ENCODE data around the gene KCNK2. TPM values are rescaled to one million over a fixed set of nuclear protein-coding genes. Genes with fewer than 3 reads are reported as not detected.

The KCNK2 gene
- total and polyA plus RNA-seq, 7 experiments from 2014 or later, result not detected

DNA sequence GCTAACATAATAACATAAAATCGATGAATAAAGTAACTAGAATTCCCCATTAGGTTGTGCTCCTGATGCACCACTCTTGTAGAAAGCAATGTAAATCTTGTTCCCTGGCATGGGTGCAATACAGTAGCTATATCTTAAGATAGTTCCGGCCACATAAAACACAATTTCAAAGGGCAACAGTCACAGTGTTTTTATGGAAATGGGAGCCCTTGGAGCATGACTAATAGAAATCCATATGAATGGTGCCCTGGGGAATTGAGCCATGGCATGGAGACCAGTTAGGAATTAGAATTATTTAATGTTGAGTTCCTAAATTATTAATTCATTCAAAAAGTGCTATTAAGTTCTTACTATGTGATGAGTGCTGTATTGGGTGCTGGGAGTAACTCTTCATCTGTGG lies 118.7 kb downstream of the KCNK2 start:
- Histone ChIP-seq H3K4me1 (ENCODE audit: control insufficient read depth in 2 of 2, insufficient read depth in 2 of 2, low read length in 2 of 2) (no peaks in the 10 kb centered on the region), H3K36me3 (ENCODE audit: control insufficient read depth in 2 of 3, insufficient read depth in 3 of 3, low read length in 3 of 3) (no peaks in the 10 kb centered on the region), H3K27me3 (ENCODE audit: control insufficient read depth in 2 of 2, insufficient read depth in 2 of 2, low read length in 2 of 2) (no peaks in the 10 kb centered on the region), H3K9me3 (ENCODE audit: control insufficient read depth in 2 of 3, low read length in 3 of 3) (no peaks in the 10 kb centered on the region), H3K27ac (ENCODE audit: low read depth, low read length) (no peak overlapping the region), H3K4me3 (ENCODE audit: low read length) (no peak overlapping the region)
- no peaks in the 10 kb centered on the region for H3K36me3 Mint-ChIP-seq
- no peak overlapping the region for H3K4me3 Mint-ChIP-seq
- H3K4me1 Mint-ChIP-seq, result no peaks in the 10 kb centered on the region
- DNase-seq (no peak), ATAC-seq (no peak)
- ChIA-PET POLR2A (no interaction called here), CTCF (no interaction called here)
- intact Hi-C loops (cut with micrococcal nuclease), result no loop called here
- H3K27ac Mint-ChIP-seq, result no peak overlapping the region
- H3K27me3 Mint-ChIP-seq, result peaks cover 0 to 5% (median 0%) of the 10 kb centered on the region in 5 donors
- H3K9me3 Mint-ChIP-seq, result no peaks in the 10 kb centered on the region

DNA sequence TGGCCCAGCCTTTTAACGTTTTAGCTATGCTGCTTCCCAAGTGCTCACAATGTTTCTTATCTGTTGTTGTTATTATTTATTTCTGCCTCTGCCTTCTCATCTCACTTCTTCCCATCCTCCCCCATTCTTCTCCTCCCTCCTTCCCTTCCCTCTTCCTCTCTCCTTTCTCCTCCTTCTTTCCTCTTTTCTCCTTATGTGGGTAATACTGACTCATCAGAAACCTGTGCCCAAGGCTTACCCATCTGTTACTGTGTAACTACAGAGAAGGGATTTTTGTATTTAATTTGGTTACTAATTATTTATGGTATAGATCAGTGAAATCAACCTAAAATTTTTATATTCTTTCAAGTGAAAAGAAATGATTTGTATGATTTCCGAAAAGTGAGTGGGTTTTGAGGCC lies 120.3 kb downstream of the KCNK2 start:
- H3K4me1 Mint-ChIP-seq, result no peaks in the 10 kb centered on the region
- H3K27me3 Mint-ChIP-seq, result peaks cover 0 to 13% (median 4%) of the 10 kb centered on the region in 5 donors
- H3K27ac ChIP-seq (ENCODE audit: low read depth, low read length), result no peak overlapping the region
- DNase-seq (no peak), ATAC-seq (no peak)
- CTCF ChIA-PET, result no interaction called here
- H3K4me3 ChIP-seq (ENCODE audit: low read length), result no peak overlapping the region
- H3K9me3 ChIP-seq (ENCODE audit: control insufficient read depth in 2 of 3, low read length in 3 of 3), result no peaks in the 10 kb centered on the region
- H3K36me3 ChIP-seq (ENCODE audit: control insufficient read depth in 2 of 3, insufficient read depth in 3 of 3, low read length in 3 of 3), result no peaks in the 10 kb centered on the region
- no peaks in the 10 kb centered on the region for H3K27me3 ChIP-seq (ENCODE audit: control insufficient read depth in 2 of 2, insufficient read depth in 2 of 2, low read length in 2 of 2)
- no peak overlapping the region for H3K4me3 Mint-ChIP-seq
- no peaks in the 10 kb centered on the region for H3K4me1 ChIP-seq (ENCODE audit: control insufficient read depth in 2 of 2, insufficient read depth in 2 of 2, low read length in 2 of 2)
- H3K36me3 Mint-ChIP-seq, result no peaks in the 10 kb centered on the region
- POLR2A ChIA-PET, result no interaction called here
- no peaks in the 10 kb centered on the region for H3K9me3 Mint-ChIP-seq
- intact Hi-C loops (cut with micrococcal nuclease), result no loop called here
- H3K27ac Mint-ChIP-seq, result no peak overlapping the region

DNA sequence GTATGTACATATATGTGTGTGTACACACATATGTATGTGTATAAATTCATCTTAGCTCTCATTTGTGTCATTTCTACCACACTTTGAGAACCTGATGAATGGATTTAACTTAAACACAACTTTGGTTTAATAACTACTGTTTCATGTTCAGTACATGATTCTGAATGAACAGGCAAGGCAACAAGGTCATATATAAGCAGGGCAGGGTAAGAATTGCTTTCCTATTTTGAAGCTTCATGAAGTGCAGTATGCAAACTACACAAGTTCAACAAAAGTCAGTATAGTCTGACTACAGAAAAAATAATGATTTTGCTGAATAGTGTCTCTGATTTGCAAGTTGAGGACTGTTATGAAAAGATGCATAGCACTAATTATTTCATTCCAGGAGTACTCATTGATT lies 127.6 kb downstream of the KCNK2 start:
- ATAC-seq, result no peak
- no peaks in the 10 kb centered on the region for H3K4me1 Mint-ChIP-seq
- H3K9me3 Mint-ChIP-seq, result peaks cover 0 to 4% (median 0%) of the 10 kb centered on the region in 11 donors
- ChIA-PET POLR2A (no interaction called here), CTCF (no interaction called here)
- H3K36me3 ChIP-seq (ENCODE audit: control insufficient read depth in 2 of 3, insufficient read depth in 3 of 3, low read length in 3 of 3), result no peaks in the 10 kb centered on the region
- no peak for DNase-seq
- intact Hi-C loops (cut with micrococcal nuclease), result no loop called here
- H3K4me3 ChIP-seq (ENCODE audit: low read length), result no peak overlapping the region
- H3K27ac Mint-ChIP-seq, result no peak overlapping the region
- no peak overlapping the region for H3K27ac ChIP-seq (ENCODE audit: low read depth, low read length)
- no peaks in the 10 kb centered on the region for H3K9me3 ChIP-seq (ENCODE audit: control insufficient read depth in 2 of 3, low read length in 3 of 3)
- H3K36me3 Mint-ChIP-seq, result no peaks in the 10 kb centered on the region
- H3K27me3 Mint-ChIP-seq, result peaks cover 0 to 17% (median 0%) of the 10 kb centered on the region in 5 donors
- no peak overlapping the region for H3K4me3 Mint-ChIP-seq
- no peaks in the 10 kb centered on the region for H3K27me3 ChIP-seq (ENCODE audit: control insufficient read depth in 2 of 2, insufficient read depth in 2 of 2, low read length in 2 of 2)
- no peaks in the 10 kb centered on the region for H3K4me1 ChIP-seq (ENCODE audit: control insufficient read depth in 2 of 2, insufficient read depth in 2 of 2, low read length in 2 of 2)

DNA sequence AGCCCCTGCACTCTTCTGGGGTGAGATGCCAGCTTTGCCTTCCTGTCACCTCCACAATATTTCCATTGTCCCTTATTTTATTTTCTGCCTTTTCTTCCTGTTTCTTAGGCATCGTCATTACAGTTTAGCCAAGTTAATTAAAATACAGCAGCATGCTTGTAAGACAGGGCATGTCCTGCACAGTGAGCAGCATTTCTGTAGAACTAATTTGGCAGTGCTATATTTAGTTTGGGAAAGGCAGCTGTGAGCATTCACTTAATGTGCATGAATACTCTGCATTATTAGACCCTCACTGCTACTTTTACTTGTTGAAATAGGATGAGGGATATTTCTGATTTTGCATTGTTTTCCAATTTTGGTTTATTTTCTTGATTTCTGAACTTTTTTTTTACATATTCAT lies 133.3 kb downstream of the KCNK2 start:
- DNase-seq, result no peak
- Mint-ChIP-seq H3K27me3 (peaks cover 0 to 8% (median 5%) of the 10 kb centered on the region in 5 donors), H3K4me1 (no peaks in the 10 kb centered on the region), H3K27ac (no peak overlapping the region), H3K4me3 (no peak overlapping the region), H3K36me3 (no peaks in the 10 kb centered on the region), H3K9me3 (peaks cover 0 to 4% (median 0%) of the 10 kb centered on the region in 11 donors)
- ATAC-seq, result no peak
- CTCF ChIA-PET, result no interaction called here
- Histone ChIP-seq H3K36me3 (ENCODE audit: control insufficient read depth in 2 of 3, insufficient read depth in 3 of 3, low read length in 3 of 3) (no peaks in the 10 kb centered on the region), H3K27me3 (ENCODE audit: control insufficient read depth in 2 of 2, insufficient read depth in 2 of 2, low read length in 2 of 2) (no peaks in the 10 kb centered on the region), H3K27ac (ENCODE audit: low read depth, low read length) (no peak overlapping the region), H3K4me1 (ENCODE audit: control insufficient read depth in 2 of 2, insufficient read depth in 2 of 2, low read length in 2 of 2) (no peaks in the 10 kb centered on the region), H3K4me3 (ENCODE audit: low read length) (no peak overlapping the region), H3K9me3 (ENCODE audit: control insufficient read depth in 2 of 3, low read length in 3 of 3) (no peaks in the 10 kb centered on the region)
- intact Hi-C loops (cut with micrococcal nuclease), result no loop called here
- POLR2A ChIA-PET, result no interaction called here

DNA sequence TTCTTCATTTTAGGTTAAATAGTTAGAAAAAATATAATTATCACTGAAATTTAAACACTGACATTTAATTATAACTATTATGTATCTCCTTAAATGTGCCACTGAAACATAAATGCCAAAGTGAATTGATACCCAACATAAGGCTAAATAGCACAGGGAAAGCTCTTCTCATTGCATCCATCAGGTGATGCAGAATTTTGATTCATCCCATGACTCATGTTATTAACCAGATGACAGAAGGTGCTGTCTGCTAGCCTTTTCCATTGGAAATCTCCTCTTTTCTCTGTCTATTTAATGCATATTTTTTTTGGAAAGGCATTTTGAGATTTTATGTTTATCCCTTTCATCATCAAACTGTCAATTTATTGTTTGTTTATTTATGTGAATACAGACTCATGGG lies 136.8 kb downstream of the KCNK2 start:
- ChIA-PET POLR2A (no interaction called here), CTCF (no interaction called here)
- no peaks in the 10 kb centered on the region for H3K9me3 Mint-ChIP-seq
- DNase-seq (no peak), ATAC-seq (no peak)
- H3K4me3 Mint-ChIP-seq, result no peak overlapping the region
- H3K36me3 Mint-ChIP-seq, result no peaks in the 10 kb centered on the region
- Histone ChIP-seq H3K4me3 (ENCODE audit: low read length) (no peak overlapping the region), H3K27ac (ENCODE audit: low read depth, low read length) (no peak overlapping the region), H3K4me1 (ENCODE audit: control insufficient read depth in 2 of 2, insufficient read depth in 2 of 2, low read length in 2 of 2) (no peaks in the 10 kb centered on the region), H3K9me3 (ENCODE audit: control insufficient read depth in 2 of 3, low read length in 3 of 3) (no peaks in the 10 kb centered on the region), H3K36me3 (ENCODE audit: control insufficient read depth in 2 of 3, insufficient read depth in 3 of 3, low read length in 3 of 3) (no peaks in the 10 kb centered on the region), H3K27me3 (ENCODE audit: control insufficient read depth in 2 of 2, insufficient read depth in 2 of 2, low read length in 2 of 2) (no peaks in the 10 kb centered on the region)
- intact Hi-C loops (cut with micrococcal nuclease), result no loop called here
- no peaks in the 10 kb centered on the region for H3K4me1 Mint-ChIP-seq
- no peak overlapping the region for H3K27ac Mint-ChIP-seq
- peaks cover 0 to 11% (median 5%) of the 10 kb centered on the region in 5 donors for H3K27me3 Mint-ChIP-seq

DNA sequence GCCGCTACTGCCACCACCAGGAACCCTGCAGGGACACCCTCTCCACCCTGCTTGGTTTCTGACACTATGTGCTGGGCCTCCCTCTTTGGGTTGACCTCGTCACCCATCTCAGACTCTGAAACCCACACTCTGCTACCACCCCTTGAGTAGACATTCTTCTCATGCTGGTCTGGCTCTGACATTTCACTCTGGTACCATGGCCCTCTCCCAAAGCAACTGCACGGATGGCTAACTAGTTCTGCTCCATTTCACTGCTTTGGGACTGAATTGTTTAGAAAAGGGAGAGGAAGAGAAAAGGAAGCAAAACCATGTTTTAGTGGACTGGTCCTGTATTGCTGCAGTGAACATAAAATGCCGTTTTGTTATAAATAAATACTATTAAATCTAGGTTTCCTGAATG lies 137.8 kb downstream of the KCNK2 start:
- POLR2A ChIA-PET, result no interaction called here
- no peak for DNase-seq
- no peaks in the 10 kb centered on the region for H3K27me3 ChIP-seq (ENCODE audit: control insufficient read depth in 2 of 2, insufficient read depth in 2 of 2, low read length in 2 of 2)
- no peaks in the 10 kb centered on the region for H3K4me1 Mint-ChIP-seq
- no peak overlapping the region for H3K27ac ChIP-seq (ENCODE audit: low read depth, low read length)
- ATAC-seq, result no peak
- no peaks in the 10 kb centered on the region for H3K4me1 ChIP-seq (ENCODE audit: control insufficient read depth in 2 of 2, insufficient read depth in 2 of 2, low read length in 2 of 2)
- no peak overlapping the region for H3K4me3 ChIP-seq (ENCODE audit: low read length)
- H3K27me3 Mint-ChIP-seq, result peaks cover 0 to 11% (median 5%) of the 10 kb centered on the region in 5 donors
- no peak overlapping the region for H3K27ac Mint-ChIP-seq
- H3K9me3 Mint-ChIP-seq, result no peaks in the 10 kb centered on the region
- intact Hi-C loops (cut with micrococcal nuclease), result no loop called here
- no peaks in the 10 kb centered on the region for H3K36me3 Mint-ChIP-seq
- H3K36me3 ChIP-seq (ENCODE audit: control insufficient read depth in 2 of 3, insufficient read depth in 3 of 3, low read length in 3 of 3), result no peaks in the 10 kb centered on the region
- CTCF ChIA-PET, result no interaction called here
- H3K4me3 Mint-ChIP-seq, result no peak overlapping the region
- H3K9me3 ChIP-seq (ENCODE audit: control insufficient read depth in 2 of 3, low read length in 3 of 3), result no peaks in the 10 kb centered on the region

DNA sequence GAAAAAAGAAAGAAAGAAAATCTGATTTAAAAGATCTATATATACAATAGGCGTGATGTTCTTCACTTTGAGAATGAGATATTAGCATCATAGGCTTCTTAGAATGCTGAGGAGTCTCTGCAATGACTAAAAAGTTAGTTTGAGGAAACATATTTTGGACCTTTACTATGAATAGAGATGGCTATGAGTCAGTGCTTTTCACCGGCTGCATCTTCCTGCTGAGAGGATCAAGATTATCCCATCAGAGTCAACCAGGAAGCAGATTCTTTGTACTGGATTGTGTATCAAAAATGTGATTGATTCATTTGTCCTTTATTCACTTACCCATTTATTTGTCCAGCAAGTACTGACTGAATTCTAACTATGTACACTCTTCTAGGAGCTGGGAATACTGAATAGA lies 144.2 kb downstream of the KCNK2 start:
- Mint-ChIP-seq H3K27me3 (peaks cover 0 to 13% (median 0%) of the 10 kb centered on the region in 5 donors), H3K4me3 (no peak overlapping the region), H3K4me1 (no peaks in the 10 kb centered on the region), H3K27ac (no peak overlapping the region), H3K9me3 (peaks cover 0 to 1% (median 0%) of the 10 kb centered on the region in 11 donors), H3K36me3 (no peaks in the 10 kb centered on the region)
- DNase-seq (no peak), ATAC-seq (no peak)
- ChIA-PET CTCF (no interaction called here), POLR2A (no interaction called here)
- no peaks in the 10 kb centered on the region for H3K27me3 ChIP-seq (ENCODE audit: control insufficient read depth in 2 of 2, insufficient read depth in 2 of 2, low read length in 2 of 2)
- no peaks in the 10 kb centered on the region for H3K4me1 ChIP-seq (ENCODE audit: control insufficient read depth in 2 of 2, insufficient read depth in 2 of 2, low read length in 2 of 2)
- H3K4me3 ChIP-seq (ENCODE audit: low read length), result no peak overlapping the region
- H3K36me3 ChIP-seq (ENCODE audit: control insufficient read depth in 2 of 3, insufficient read depth in 3 of 3, low read length in 3 of 3), result no peaks in the 10 kb centered on the region
- no peak overlapping the region for H3K27ac ChIP-seq (ENCODE audit: low read depth, low read length)
- no peaks in the 10 kb centered on the region for H3K9me3 ChIP-seq (ENCODE audit: control insufficient read depth in 2 of 3, low read length in 3 of 3)
- intact Hi-C loops (cut with micrococcal nuclease), result no loop called here

Measured in naive thymus-derived CD4-positive, alpha-beta T cell (primary cell).